HG03280 (cell line): ENCODE measurements around the gene SLC8A3.
"Not testable (repeated sequence)": the region's sequence is repeated elsewhere in the genome, so short reads cannot be mapped to it uniquely, and the experiment has no call there.

ENCODE experiments used
- ATAC-seq: cut with Tn5 transposase; IDR thresholded peaks from one replicate; pipeline ENCODE4 v1.9.1; 2021; ENCODE audit warnings: mild to moderate bottlenecking, moderate library complexity; ENCODE audit not compliant: unreplicated experiment

The SLC8A3 gene, protein sequence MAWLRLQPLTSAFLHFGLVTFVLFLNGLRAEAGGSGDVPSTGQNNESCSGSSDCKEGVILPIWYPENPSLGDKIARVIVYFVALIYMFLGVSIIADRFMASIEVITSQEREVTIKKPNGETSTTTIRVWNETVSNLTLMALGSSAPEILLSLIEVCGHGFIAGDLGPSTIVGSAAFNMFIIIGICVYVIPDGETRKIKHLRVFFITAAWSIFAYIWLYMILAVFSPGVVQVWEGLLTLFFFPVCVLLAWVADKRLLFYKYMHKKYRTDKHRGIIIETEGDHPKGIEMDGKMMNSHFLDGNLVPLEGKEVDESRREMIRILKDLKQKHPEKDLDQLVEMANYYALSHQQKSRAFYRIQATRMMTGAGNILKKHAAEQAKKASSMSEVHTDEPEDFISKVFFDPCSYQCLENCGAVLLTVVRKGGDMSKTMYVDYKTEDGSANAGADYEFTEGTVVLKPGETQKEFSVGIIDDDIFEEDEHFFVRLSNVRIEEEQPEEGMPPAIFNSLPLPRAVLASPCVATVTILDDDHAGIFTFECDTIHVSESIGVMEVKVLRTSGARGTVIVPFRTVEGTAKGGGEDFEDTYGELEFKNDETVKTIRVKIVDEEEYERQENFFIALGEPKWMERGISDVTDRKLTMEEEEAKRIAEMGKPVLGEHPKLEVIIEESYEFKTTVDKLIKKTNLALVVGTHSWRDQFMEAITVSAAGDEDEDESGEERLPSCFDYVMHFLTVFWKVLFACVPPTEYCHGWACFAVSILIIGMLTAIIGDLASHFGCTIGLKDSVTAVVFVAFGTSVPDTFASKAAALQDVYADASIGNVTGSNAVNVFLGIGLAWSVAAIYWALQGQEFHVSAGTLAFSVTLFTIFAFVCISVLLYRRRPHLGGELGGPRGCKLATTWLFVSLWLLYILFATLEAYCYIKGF

DNA sequence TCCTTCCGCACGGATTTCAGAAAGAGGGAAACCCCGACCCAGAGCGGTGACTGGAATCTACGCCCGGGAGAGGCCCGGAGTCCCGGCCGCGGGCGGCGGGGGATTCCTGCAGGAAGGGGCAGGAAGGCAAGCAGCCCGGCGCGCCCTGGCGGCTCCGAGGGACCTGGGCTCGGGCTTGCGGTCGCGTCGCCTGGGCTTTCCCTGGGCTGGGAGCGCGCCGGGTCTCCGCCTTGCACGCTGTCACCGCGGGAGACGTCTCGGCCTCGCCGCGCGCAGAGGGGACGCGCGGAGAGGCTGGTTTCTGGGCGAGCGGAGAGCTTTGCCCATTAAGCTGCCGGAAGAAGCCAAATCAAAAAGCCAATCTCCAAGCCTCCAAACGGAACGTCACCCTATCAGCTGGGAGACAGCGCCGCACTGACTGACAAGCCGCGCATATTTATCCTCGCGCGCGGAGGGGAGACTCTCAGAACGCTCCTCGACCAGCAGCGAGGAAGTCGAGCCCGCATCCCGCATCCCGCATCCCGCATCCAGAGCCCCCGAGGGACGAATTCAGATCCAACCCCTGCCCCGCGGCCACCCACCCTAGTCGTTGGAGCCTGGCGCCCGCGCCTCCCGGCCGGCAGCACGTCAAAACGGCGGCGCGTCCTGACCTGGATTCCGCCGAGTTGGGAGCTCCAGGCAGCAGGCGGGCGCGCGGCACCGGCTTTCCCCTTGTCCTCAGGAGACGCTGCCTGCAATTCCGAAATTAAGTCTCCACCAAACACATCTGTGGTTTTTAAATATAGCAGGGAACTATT, at the start of gene SLC8A3:
Gene SLC8A3 (minus strand): TSS at position 293 of the 797 bp plus-strand sequence. CDS start 20,529 bp downstream, outside the sequence.
- ATAC-seq: no peak

DNA sequence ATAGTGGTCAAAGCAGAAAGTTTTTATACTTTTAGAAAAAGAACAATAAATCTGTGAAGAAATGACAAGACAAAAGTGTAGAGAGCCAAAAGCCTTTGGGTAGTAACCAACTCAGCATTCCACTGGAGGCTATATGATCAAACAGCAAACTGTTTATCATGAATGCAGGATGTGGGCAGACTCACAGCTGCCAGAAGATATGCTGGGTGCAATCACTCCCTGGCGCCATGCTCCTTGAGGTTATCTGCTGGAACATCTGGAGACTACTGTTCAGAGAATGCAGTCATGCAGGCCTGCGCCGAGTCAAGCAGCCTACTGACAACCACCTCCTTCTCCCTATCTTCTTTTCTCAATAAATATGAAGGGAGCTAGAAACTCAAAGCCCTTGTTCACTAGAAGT, 49.0 kb upstream of the SLC8A3 start:
- no peak for ATAC-seq

DNA sequence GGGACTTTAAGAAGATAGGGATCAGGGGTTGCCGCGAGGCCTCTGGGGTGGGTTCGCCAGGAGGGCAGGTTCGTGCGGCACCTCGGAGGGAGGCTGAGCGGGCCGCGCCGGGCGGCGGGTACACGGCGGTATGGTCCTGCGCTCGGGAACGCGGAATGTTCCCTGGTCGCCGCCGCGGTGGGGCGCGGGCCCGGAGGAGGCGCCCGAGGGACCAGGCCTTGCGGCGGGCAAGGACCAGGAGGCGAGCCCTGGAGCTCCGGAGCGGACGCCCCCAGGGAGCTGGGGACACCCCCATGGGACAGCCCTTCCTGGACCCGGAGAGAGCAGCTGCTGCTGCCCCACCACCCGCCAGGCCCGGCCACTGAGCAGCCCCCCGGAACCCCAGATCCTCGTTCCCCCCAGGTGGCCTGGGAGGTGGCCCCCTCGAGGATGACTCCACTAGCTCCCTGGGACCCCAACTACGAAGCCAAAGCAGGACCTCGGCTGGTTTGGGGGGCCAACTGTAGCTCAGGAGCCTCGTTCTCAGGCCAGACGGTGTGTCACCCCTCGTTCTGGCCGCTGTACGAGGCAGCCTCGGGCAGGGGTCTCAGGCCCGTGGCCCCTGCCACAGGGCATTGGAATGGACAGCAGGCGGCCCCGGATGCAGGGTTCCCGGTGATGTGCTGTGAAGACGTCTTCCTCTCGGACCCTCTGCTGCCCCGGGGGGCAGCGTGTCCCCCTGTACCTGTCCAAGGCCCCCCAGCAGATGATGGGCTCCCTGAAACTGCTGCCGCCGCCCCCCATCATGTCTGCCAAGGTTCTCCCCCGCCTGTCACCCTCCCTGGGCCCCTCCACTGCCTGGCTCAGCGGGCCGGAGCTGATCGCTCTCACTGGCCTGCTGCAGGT, 45.6 kb upstream of the SLC8A3 start:
- ATAC-seq: no peak

DNA sequence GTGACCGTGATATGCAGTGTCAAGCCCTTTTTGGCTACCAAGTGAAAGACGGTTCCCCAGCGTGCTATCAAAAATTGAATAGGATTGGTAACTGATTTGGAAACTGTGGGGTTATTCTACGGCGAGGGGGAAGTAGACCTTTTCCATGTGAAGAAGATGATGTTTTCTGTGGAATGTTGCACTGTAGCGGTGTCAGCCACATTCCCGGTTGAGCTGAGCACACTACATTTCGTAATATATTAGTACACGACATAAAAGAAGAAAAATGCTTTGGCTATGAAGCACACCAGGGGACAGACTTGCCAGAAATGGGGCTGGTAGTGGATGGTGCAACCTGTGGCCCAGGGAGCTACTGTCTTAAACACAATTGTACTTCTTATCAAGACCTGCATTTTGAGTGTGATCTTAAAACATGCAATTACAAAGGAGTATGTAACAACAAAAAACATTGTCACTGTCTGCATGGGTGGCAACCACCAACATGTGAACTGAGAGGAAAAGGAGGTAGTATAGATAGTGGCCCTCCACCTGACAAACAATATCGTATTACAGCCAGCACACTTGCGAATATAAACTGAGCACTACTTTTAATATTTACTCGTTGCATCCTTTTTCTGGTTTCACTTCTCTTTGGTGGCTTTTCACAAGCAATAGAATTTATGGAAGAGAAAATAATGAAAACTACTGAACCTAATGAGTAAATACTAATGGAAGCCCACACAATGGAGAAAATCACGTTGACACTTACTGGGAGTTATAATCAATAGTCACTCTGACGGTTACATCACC, 43.2 kb upstream of the SLC8A3 start:
- ATAC-seq: not testable (repeated sequence)

DNA sequence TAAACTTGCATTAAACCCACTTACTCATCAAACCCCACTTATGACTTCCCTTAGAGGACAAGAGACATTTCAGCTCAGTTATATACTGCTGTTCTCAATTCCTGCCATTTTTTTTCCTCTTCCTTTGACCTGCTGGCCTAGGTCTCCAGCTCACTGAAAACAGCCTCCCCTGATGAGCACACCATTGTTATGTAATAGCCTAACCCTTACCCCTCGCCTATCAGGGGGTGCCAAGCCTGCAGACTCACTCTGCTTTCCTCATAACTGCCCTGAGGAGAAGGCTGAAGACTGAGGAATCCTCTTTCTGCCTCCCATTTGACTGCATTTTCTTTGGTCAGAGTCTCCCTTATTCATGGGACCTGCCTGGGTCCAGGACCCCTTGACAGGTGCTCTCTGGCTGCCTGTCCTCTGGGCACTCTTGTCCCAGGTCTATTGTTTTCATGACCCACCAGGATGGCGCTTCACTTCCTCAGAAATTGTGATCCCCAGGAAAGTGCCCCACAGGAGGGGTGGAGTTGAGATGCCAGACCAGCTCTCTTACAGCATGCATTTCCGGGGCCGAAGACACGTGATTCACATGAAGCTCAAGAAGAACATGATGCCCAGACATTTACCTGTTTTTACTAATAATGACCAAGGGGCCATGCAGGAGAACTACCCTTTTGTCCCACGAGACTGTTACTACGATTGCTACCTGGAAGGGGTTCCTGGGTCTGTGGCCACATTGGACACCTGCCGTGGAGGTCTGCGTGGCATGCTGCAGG, 41.3 kb upstream of the SLC8A3 start:
- not testable (repeated sequence) for ATAC-seq

DNA sequence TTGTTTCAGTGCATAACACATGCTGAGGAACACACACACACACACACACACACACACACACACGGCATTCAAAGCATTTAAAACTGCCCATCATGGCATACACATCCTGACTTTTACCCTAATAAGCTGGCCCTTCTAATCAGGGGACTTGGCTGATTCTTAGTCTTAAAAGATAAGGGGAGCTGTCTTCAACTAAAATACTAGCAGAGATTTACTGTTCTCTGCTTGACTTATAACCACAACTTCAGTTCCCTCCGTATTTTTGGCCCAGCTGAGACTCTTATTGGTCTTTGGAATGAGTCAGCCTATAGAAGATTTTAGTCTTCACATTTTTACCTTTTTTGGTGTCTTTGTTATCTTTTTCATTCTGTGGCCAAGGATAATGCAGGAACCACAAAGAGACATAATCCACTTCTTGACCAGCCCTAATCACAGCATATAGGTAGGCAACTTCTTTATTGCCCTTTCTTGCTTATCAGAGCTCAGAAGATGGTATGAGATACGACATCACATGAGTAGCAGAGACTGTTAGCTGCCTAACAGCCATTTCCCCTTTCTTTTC, 25.1 kb upstream of the SLC8A3 start:
- no peak for ATAC-seq

DNA sequence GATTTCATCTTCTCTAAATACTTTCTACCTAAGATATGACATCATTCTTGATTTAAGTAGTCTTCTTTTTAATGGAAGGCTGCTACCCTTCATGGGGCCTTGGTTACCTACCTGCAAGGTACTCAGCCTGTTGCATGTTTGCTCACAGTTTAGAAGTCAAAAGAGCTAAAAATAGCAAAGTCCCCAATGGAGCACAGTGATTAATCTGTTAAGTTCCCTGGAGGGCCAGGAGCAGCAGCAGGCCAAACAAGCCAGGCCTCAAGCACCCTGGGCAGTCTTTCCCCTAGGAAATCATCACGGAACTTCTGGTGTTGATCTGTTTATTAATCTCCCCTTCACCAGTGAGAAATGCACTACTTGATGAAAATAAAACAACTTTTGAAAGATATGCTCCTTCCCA, 24.0 kb upstream of the SLC8A3 start:
- ATAC-seq: no peak

DNA sequence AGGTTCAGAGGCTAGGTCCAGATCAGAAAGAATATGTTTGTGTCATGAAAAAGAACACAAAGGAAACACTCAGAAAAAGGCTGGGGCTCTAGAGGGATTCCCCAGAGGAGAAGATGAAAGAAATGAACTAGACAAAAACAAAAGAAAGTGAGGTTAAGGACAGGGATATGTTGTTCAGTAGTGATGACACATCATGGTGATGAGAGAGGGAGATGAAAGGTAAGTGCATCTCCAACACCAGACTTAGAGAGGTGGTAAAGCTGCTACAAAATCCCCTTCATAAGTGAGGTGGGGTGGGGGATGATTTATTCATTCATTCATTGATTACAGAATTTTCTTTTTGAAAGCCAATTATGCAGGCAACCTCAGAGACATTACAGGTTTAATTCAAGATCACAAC, 19.6 kb upstream of the SLC8A3 start:
- ATAC-seq: no peak

DNA sequence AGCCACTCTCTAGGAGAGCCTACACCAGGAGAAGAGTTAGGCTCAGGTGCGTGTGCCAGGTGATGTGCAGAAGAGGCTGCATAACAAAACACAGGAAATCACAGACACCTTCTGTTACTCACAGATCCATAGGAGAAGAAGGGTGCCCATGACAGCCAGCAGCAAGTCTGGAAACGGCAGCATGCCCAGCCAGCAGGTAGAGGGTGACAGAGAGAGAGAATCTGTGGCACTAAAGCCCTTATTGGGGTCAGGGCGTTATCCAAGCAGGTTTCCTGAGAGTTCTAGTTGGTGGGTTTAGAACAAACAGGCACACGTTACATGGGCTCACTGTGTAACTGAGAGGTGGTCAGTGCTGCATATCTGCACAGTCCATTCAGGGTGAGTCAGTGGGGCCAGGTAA, 14.9 kb upstream of the SLC8A3 start:
- no peak for ATAC-seq

DNA sequence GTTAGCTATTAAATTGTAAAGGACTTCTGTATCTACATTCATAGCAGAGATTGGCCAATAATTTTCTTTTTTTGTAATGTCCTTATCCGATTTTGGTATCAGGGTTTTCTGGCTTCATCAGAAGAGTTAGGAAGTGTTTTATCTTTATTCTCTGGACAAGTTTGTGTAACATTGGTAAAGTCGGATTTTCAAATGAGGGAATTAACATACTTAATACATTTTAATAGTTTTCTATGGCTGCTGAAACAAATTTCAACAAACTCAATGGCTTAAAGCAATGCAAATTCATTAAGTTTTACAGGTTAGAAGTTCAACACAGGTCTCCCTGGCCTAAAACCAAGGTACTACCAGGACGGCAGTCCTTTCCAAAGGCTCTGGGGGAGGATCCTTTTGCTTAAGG, 13.2 kb upstream of the SLC8A3 start:
- no peak for ATAC-seq

DNA sequence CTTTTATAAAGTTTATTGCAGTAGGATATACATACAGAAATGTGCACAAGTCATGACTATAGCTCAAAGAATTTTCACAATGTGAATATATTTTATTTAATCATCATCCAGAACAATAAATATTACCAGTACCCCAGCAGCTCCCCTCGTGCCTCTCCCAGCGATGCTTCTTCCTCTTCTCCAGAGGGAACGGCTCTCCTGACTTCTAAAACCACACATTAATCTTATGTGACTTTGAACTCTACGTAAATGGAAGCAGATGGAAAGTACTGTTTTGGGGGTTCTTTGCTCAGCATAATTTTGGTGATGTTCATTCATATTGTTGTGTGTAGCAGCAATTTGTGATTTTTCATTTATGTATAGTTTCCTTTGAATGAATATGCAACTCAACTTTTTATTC, 4.6 kb upstream of the SLC8A3 start:
- no peak for ATAC-seq

DNA sequence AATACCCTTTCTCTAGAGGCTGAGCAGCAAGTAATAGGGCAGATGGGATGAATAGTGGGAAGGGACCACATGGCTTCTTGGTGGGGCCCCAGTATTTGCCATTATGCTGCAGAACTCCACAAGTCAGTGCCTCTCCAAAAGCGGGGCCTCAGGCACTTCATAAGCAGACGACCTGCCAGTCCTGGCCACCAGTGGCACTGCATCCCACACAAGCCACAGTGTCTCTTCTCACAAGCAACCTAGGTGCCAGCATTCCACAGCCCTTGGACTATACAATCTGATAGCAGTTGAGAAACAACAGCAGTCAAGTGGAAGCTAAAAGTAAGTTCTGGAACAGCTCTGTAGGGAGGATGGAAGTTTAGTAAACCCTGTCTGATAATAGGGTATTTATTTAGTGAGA, 4.2 kb upstream of the SLC8A3 start:
- no peak for ATAC-seq

DNA sequence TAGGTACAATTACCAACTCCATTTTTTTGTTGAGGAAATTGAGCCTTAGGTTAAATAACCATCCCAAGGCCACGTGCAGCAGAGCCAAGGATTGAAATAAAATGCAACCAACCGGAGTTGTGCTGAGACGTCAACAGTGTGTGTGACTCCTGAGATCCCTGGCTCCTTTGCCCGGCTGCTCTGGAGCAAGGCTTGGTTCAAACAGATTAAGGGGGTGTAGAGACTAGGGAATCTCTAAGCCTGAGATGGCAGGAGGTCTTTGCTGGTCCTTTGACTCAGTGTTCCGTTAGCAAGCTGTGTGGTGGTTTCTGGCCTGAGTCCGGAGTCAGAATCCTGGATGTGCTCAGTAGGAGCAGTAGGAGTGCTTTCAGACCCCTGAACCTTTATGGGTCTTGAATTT, 1.4 kb upstream of the SLC8A3 start:
- ATAC-seq: no peak

DNA sequence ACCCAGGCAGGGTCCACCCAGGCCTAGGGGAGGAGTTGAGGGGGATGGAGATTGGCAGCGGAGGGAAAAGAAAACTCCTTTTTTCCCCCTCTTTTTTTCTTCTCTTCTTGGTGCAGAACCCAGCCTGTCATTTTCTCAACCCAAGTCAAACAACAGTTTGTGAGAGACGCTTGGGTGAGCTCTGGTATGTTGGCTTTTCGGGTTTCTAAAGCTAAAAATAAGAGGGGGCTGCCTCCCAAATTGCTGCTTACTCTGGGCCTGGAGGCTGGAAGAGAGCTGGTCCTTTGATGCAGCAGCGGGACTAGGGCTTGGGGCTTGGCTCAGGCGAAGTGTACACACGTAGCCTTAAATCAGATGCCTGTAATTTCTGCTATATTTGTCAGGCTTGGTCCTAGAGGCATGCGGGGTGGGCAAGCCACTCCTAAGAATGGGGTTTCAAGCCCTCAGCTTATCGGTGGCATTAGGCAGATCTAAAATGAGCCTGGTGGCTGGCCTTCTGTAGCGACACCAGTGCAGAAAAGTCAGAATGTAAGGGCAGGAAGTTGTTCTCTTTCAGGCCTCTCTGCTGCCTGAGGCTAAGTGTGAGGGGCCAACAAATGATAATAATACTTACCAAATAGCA, 816 bp upstream of the SLC8A3 start:
- no peak for ATAC-seq

DNA sequence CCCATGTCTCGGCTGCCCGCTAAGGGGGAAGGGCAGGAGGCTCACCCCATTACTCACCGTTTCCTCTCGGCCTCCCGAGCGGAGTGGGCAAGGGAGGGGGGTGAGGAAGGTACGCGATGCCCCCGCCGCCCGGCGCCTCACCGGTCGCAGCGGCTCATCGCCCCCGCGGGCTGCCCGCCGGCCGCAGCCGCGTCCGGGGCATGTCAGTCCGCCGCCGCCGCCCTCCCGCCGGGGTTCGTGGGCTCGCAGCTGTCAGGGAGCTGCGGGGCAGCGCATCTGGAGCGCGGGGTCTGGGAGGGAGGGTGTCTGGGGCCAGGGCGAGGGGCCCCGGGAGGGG, 461 bp downstream of the SLC8A3 start:
- ATAC-seq: no peak

DNA sequence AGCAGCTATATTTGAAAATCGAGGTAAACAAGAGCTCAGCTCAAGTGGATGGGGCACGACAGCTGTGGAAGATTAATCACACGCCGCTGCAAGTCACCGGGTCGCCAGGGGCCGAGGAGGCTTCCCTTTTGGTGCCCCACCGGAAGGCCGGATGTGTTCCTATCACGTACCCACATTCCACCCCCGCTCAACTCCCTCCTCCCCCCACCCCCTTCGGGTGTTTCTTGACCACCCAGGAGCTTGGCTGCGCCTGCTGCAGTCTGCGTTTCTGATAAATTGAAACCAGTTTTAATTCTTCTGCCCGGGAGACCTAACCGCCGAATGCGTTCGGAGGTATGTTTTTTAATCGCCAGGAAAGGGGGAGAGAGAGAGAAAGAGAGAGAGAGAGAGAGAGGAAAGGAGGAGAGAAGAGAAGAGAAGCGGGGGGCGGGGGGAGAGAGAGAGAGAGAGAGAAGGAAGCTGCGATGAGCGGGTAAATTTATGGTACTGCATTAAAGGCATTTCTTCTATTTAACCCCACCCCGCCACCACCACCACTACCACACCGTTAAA, 1.8 kb downstream of the SLC8A3 start:
- no peak for ATAC-seq

DNA sequence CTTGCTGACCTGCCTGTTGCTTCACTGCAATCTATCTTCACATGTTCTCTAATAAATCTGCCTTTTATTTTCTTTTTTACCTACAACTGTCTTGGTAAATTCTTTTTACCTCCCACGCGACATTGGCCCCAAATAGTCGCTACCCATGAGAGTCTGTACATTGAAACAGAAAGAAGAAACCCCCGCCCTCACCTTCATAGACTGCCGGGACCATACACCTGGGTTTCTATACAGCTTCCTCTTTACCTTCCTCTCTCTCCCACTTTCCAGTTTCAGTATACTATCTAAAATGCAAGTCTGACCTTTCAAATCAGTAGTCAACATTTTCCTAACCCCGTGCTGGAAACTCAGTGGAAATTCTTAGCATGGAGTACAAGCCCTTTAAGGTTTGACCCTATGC, 4.8 kb downstream of the SLC8A3 start:
- peak; percentile 68 for ATAC-seq

DNA sequence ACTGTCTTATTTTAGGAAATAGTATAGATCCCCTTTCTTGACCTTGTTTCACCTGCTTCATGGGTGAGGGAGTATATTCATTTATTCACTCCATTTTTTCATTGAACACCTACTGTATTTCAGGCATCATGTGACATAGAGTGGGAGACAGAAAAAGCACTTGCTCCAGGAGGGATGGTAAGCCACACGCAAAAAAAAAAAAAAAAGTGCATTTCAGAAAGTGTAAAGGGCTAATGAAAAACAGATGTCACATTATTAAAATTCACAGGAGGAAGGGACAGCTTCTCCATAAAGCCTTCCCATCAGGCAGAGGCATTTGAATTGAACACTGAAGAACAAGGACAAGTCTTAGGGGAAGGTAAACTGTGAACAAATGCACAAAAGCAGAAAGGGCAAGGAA, 7.5 kb downstream of the SLC8A3 start:
- no peak for ATAC-seq
